ENCODE results near the gene DIPK2A. TPM values are rescaled to one million over a fixed set of nuclear protein-coding genes. Genes with fewer than 3 reads are reported as not detected.

The DIPK2A gene, protein sequence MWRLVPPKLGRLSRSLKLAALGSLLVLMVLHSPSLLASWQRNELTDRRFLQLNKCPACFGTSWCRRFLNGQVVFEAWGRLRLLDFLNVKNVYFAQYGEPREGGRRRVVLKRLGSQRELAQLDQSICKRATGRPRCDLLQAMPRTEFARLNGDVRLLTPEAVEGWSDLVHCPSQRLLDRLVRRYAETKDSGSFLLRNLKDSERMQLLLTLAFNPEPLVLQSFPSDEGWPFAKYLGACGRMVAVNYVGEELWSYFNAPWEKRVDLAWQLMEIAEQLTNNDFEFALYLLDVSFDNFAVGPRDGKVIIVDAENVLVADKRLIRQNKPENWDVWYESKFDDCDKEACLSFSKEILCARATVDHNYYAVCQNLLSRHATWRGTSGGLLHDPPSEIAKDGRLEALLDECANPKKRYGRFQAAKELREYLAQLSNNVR
- 40.6 and 43.0 TPM in 2 replicates for total RNA-seq
- 18.9 and 50.7 TPM in 2 replicates for polyA plus RNA-seq
- polyA plus RNA-seq (2011; cell fraction: cytosol; rRNA removed) = 19.5 and 22.7 TPM in 2 replicates
- 15.9 and 17.5 TPM in 2 replicates for polyA plus RNA-seq (2011; cell fraction: nucleus; rRNA removed)
- 16.7 and 31.3 TPM in 2 replicates for polyA plus RNA-seq (2012)
- 84.8 and 114 TPM in 2 replicates for polyA minus RNA-seq
- polyA minus RNA-seq (2011; cell fraction: cytosol; rRNA and poly(A)+ RNA removed) = 40.4 TPM
- polyA minus RNA-seq (2011; cell fraction: nucleus; rRNA and poly(A)+ RNA removed) = 64.6 and 76.7 TPM in 2 replicates
- percentile 96 among the genes with signal in this experiment for Bru-seq, nascent RNA
- percentile 68 among the genes with signal in this experiment for BruChase-seq, experiment 1, labeled RNA remaining after a 6-hour chase
- percentile 95 among the genes with signal in this experiment for BruChase-seq, experiment 2, labeled RNA remaining after a 2-hour chase
- long read RNA-seq, full-length matches to known transcripts = 93 of 99 reads
- long read RNA-seq, partial matches to known transcripts = 0 of 99 reads
- long read RNA-seq, other reads (novel, unspliced or antisense) = 6 of 99 reads

DNA sequence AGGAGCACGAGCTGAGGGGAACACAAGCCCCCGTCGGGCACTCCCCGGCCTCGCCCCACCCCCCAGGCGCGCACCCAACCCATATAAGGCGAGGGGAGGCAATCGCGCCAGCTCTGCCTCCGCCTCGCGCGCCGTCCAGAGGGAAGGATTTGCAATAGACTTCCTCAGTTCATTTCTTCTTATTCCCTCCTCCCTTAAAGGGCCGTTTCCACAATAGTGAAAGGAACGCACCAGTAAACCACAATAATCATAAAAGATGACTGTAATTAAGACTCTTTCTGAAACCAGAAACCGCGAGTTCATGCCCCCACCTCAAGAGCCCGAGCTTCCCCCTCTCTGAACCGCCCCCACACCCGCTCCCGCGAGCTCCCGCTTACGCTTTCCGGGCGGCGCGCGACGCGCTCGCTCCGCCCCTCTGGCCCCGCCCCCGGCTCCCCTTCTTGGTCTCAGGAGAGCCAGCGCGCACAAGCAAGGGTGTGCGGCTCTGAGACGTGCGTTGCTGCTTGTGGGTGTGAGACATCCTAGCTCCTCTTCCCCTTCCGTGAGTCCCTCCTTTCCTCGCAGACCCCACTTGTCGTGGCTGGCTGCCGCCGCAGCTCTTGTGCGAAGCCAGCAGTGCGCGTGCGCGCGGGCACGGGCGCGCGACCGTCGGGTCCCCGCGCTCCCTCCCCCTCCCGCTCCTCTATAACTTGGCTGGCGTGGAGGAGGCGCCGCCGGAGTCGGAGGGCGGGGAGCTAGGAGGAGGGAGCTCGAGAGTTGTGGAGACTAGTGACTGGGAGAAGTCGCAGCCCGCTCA lies at the start of gene DIPK2A:
Gene DIPK2A, plus strand, starts transcription at position 465 of the 796 bp plus-strand sequence. CDS start 510 bp downstream, outside the sequence.
- BruUV-seq (replicated peaks) = no TSS peak
- FAIRE-seq = peak; percentile 75
- ChIA-PET CTCF (interaction anchor here (0.7 to 2.3 kb wide), 10 partner anchors 8 to 1835 kb away, joined by 3 to 26 read pairs (median 6); no protein-coding TSS in a partner anchor), POLR2A (interaction anchor here (0.6 to 2.0 kb wide), 17 partner anchors 14 to 1820 kb away, joined by 3 to 29 read pairs (median 3); partner anchors contain the start of genes SLC9A9 and U2SURP)
- Histone ChIP-seq H2AFZ (ENCODE audit: low read depth, low read length) (peak within 1 kb of the TSS; percentile 93), H4K20me1 (replicated peaks; ENCODE audit: control insufficient read depth, extremely low read depth, insufficient read depth, low read length) (no peaks in the 10 kb centered on the region), H3K27me3 (ENCODE audit: control insufficient read depth in 2 of 2, insufficient read depth in 2 of 2, low read length in 2 of 2) (no peaks in the 10 kb centered on the region), H3K9me3 (replicated peaks; ENCODE audit: control insufficient read depth, insufficient read depth, low read length) (no peaks in the 10 kb centered on the region), H3K9ac (replicated peaks; ENCODE audit: extremely low read depth, insufficient read depth, low read length) (peak within 1 kb of the TSS; percentile 96), H3K27ac (ENCODE audit: insufficient read depth, low read depth, low read length) (peak within 1 kb of the TSS; percentile 90), H3K4me2 (ENCODE audit: insufficient read depth, low read length) (peak within 1 kb of the TSS; percentile 95), H3K4me1 (ENCODE audit: control insufficient read depth, extremely low read depth, insufficient read depth, low read length) (peaks cover 19% of the 10 kb centered on the region), H3K9me1 (replicated peaks; ENCODE audit: control insufficient read depth, extremely low read depth, insufficient read depth, low read length) (no peaks in the 10 kb centered on the region), H3K36me3 (ENCODE audit: control insufficient read depth in 2 of 2, extremely low read depth in 1 of 2, insufficient read depth in 2 of 2, low read length in 2 of 2) (no peaks in the 10 kb centered on the region), H3K4me3 (replicated peaks in 1 of 3; ENCODE audit: insufficient read depth in 1 of 3, low read depth in 1 of 3, low read length in 3 of 3) (peak within 1 kb of the TSS; percentile 62 to 98 (median 81)), H3K79me2 (ENCODE audit: control insufficient read depth, insufficient read depth, low read length) (peaks cover 40% of the 10 kb centered on the region)
- dilution Hi-C loops (cut with MboI; ENCODE audit: extremely low pct_ligation_motif_present, low sequenced_read_pairs) (no loop called here), intact Hi-C loops (cut with micrococcal nuclease) (loop anchor here (1.0 to 10.0 kb wide), 10 partner anchors 84 to 1063 kb away; no protein-coding TSS in a partner anchor)
- TF ChIP-seq, protein P1, sequence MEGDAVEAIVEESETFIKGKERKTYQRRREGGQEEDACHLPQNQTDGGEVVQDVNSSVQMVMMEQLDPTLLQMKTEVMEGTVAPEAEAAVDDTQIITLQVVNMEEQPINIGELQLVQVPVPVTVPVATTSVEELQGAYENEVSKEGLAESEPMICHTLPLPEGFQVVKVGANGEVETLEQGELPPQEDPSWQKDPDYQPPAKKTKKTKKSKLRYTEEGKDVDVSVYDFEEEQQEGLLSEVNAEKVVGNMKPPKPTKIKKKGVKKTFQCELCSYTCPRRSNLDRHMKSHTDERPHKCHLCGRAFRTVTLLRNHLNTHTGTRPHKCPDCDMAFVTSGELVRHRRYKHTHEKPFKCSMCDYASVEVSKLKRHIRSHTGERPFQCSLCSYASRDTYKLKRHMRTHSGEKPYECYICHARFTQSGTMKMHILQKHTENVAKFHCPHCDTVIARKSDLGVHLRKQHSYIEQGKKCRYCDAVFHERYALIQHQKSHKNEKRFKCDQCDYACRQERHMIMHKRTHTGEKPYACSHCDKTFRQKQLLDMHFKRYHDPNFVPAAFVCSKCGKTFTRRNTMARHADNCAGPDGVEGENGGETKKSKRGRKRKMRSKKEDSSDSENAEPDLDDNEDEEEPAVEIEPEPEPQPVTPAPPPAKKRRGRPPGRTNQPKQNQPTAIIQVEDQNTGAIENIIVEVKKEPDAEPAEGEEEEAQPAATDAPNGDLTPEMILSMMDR (IDR thresholded peaks at IDR 0.05; ENCODE audit: extremely low read depth in 1 of 2, insufficient read depth in 1 of 2, low read depth in 1 of 2, low read length in 2 of 2) = no peak
- TF ChIP-seq GATA2 (IDR thresholded peaks at IDR 0.05; ENCODE audit: insufficient read depth, insufficient read length, low read depth, low read length) (no peak), POLR2AphosphoS5 (IDR thresholded peaks at IDR 0.05; ENCODE audit: insufficient read depth, low read depth, low read length) (peak; percentile 68), POLR2A (IDR thresholded peaks at IDR 0.05; ENCODE audit: low read depth, low read length) (peak; percentile 85), JUN (IDR thresholded peaks at IDR 0.05; ENCODE audit: borderline replicate concordance, insufficient read depth, insufficient read length, low read depth) (no peak), MYC (IDR thresholded peaks at IDR 0.05; ENCODE audit: low read depth, low read length) (peak; percentile 58), EZH2 (IDR thresholded peaks at IDR 0.05; ENCODE audit: borderline replicate concordance, low read depth, low read length, severe bottlenecking) (no peak), FOS (IDR thresholded peaks at IDR 0.05; ENCODE audit: borderline replicate concordance, insufficient read depth, low read length) (no peak)
- TF ChIP-seq, protein P2, sequence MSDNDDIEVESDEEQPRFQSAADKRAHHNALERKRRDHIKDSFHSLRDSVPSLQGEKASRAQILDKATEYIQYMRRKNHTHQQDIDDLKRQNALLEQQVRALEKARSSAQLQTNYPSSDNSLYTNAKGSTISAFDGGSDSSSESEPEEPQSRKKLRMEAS (IDR thresholded peaks at IDR 0.05; ENCODE audit: insufficient read depth, insufficient read length) = no peak
- DNase-seq (ENCODE audit: low read depth, low spot score) = peak; percentile 97
